Karpas-422 (cell line): Measurements from ENCODE around the gene OTOP1. TPM values are rescaled to one million over a fixed set of nuclear protein-coding genes. Genes with fewer than 3 reads are reported as not detected.
"Not testable (repeated sequence)": the region's sequence is repeated elsewhere in the genome, so short reads cannot be mapped to it uniquely, and the experiment has no call there.

Experiments
- DNase-seq: peaks from one replicate; pipeline ENCODE4 v3.0.0-alpha.2; 2015
- H2AFZ ChIP-seq: fragments of 200-600 bp; sonication (generic); 2 replicates; pipeline ENCODE4 v1.6.1; 2014; ENCODE audit warnings: antibody characterized with exemption, low read length, mixed read lengths
- H3K27ac ChIP-seq: fragments of 200-600 bp; sonication (generic); 2 replicates; pipeline ENCODE4 v1.5.1; 2014; ENCODE audit warnings: mild to moderate bottlenecking, low read length, moderate library complexity
- H3K27me3 ChIP-seq: fragments of 200-600 bp; sonication (generic); 2 replicates; pipeline ENCODE4 v1.6.1; 2014; ENCODE audit warnings: low read length, mixed read lengths
- H3K36me3 ChIP-seq: fragments of 200-600 bp; sonication (generic); 2 replicates; pipeline ENCODE4 v1.6.1; 2014; ENCODE audit warnings: low read length, mixed read lengths; ENCODE audit not compliant: insufficient read depth
- H3K4me1 ChIP-seq: fragments of 200-600 bp; sonication (generic); 2 replicates; pipeline ENCODE4 v1.6.1; 2014; ENCODE audit warnings: mild to moderate bottlenecking, low read length, mixed read lengths
- H3K4me2 ChIP-seq: fragments of 200-600 bp; sonication (generic); 2 replicates; pipeline ENCODE4 v1.6.1; 2014; ENCODE audit warnings: low read length, low read depth, mild to moderate bottlenecking; ENCODE audit not compliant: poor library complexity, severe bottlenecking
- H3K4me3 ChIP-seq: fragments of 200-600 bp; sonication (generic); 2 replicates; pipeline ENCODE4 v1.5.1; 2014; ENCODE audit warnings: mild to moderate bottlenecking, antibody characterized with exemption, low read length, mixed read lengths
- H3K79me2 ChIP-seq: fragments of 200-600 bp; sonication (generic); 2 replicates; pipeline ENCODE4 v1.6.1; 2014; ENCODE audit warnings: mild to moderate bottlenecking, low read length, mixed read lengths
- H3K9ac ChIP-seq: fragments of 200-600 bp; sonication (generic); 2 replicates; pipeline ENCODE4 v1.6.0; 2014; ENCODE audit warnings: low read length
- H3K9me2 ChIP-seq: fragments of 200-600 bp; sonication (generic), shearing (Covaris generic); replicated peaks from 2 replicates; pipeline ENCODE4 v1.6.0; 2014; ENCODE audit warnings: mild to moderate bottlenecking, low read length, moderate library complexity; ENCODE audit not compliant: insufficient read depth
- H3K9me3 ChIP-seq: fragments of 300-700, 200-600 bp; sonication (generic); 2 replicates; pipeline ENCODE4 v1.6.1; 2014; ENCODE audit warnings: low read length, mixed read lengths
- H4K20me1 ChIP-seq: fragments of 200-600 bp; sonication (generic); 2 replicates; pipeline ENCODE4 v1.6.1; 2014; ENCODE audit warnings: mild to moderate bottlenecking, antibody characterized with exemption, low read length, low read depth; ENCODE audit not compliant: insufficient read depth
- total RNA-seq: library from RNA; depleted of rRNA; stranded (reverse); fragments of >200 nt; shearing (Covaris generic); gene quantifications from 2 replicates; pipeline ENCODE4 v1.2.3, GENCODE V29; 2014; ENCODE audit warnings: low replicate concordance

OTOP1 gene
- total RNA-seq, 1 experiment from 2014 or later: not detected

- Histone ChIP-seq H2AFZ (no peak overlapping the region), H3K27ac (no peak overlapping the region)
Measured at GRCh38 chr4:4200624-4201023, 26.1 kb downstream of the OTOP1 start.

GRCh38 chr4:4195354-4195753, 31.4 kb downstream of the OTOP1 start:
- H3K36me3 ChIP-seq: no peaks in the 10 kb centered on the region
- H3K9me2 ChIP-seq: no peaks in the 10 kb centered on the region
- H3K27me3 ChIP-seq: no peaks in the 10 kb centered on the region
- H3K4me3 ChIP-seq: no peak overlapping the region
- no peak for DNase-seq
- H2AFZ ChIP-seq: no peak overlapping the region
- H3K27ac ChIP-seq: no peak overlapping the region
- no peaks in the 10 kb centered on the region for H3K4me1 ChIP-seq
- H3K9ac ChIP-seq: no peak overlapping the region
- H3K9me3 ChIP-seq: no peaks in the 10 kb centered on the region
- no peaks in the 10 kb centered on the region for H4K20me1 ChIP-seq
- no peak overlapping the region for H3K4me2 ChIP-seq
- no peaks in the 10 kb centered on the region for H3K79me2 ChIP-seq

More at GRCh38 chr4:4200624-4201023, 26.1 kb downstream of the OTOP1 start:
- Histone ChIP-seq H3K9me3 (no peaks in the 10 kb centered on the region), H3K36me3 (no peaks in the 10 kb centered on the region), H3K4me2 (no peak overlapping the region), H3K79me2 (no peaks in the 10 kb centered on the region), H3K9ac (no peak overlapping the region), H3K4me1 (no peaks in the 10 kb centered on the region), H4K20me1 (no peaks in the 10 kb centered on the region), H3K4me3 (no peak overlapping the region), H3K9me2 (no peaks in the 10 kb centered on the region), H3K27me3 (no peaks in the 10 kb centered on the region)
- no peak for DNase-seq

GRCh38 chr4:4188557-4188956, 38.2 kb downstream of the OTOP1 start:
- not testable (repeated sequence) for H3K27ac ChIP-seq, H3K36me3 ChIP-seq, DNase-seq, H3K9ac ChIP-seq, H3K9me2 ChIP-seq, H3K27me3 ChIP-seq, H3K79me2 ChIP-seq, H3K4me2 ChIP-seq, H3K9me3 ChIP-seq, H3K4me3 ChIP-seq, H3K4me1 ChIP-seq, H2AFZ ChIP-seq, H4K20me1 ChIP-seq

GRCh38 chr4:4185528-4185927, 41.2 kb downstream of the OTOP1 start:
- H3K9me2 ChIP-seq: no peaks in the 10 kb centered on the region
- H3K36me3 ChIP-seq: no peaks in the 10 kb centered on the region
- no peak overlapping the region for H2AFZ ChIP-seq
- no peak overlapping the region for H3K27ac ChIP-seq
- H3K79me2 ChIP-seq: no peaks in the 10 kb centered on the region
- H3K4me1 ChIP-seq: no peaks in the 10 kb centered on the region
- DNase-seq: no peak
- no peak overlapping the region for H3K4me2 ChIP-seq
- no peaks in the 10 kb centered on the region for H4K20me1 ChIP-seq
- H3K9me3 ChIP-seq: no peaks in the 10 kb centered on the region
- no peak overlapping the region for H3K4me3 ChIP-seq
- H3K27me3 ChIP-seq: no peaks in the 10 kb centered on the region
- no peak overlapping the region for H3K9ac ChIP-seq

GRCh38 chr4:4182835-4183568, 43.7 kb downstream of the OTOP1 start:
- no peak overlapping the region for H2AFZ ChIP-seq
- H3K9ac ChIP-seq: no peak overlapping the region
- no peaks in the 10 kb centered on the region for H3K27me3 ChIP-seq
- no peak overlapping the region for H3K27ac ChIP-seq
- no peaks in the 10 kb centered on the region for H3K79me2 ChIP-seq
- no peaks in the 10 kb centered on the region for H4K20me1 ChIP-seq
- H3K9me2 ChIP-seq: no peaks in the 10 kb centered on the region
- no peak overlapping the region for H3K4me2 ChIP-seq
- no peaks in the 10 kb centered on the region for H3K36me3 ChIP-seq
- H3K4me1 ChIP-seq: no peaks in the 10 kb centered on the region
- H3K9me3 ChIP-seq: no peaks in the 10 kb centered on the region
- peak; percentile 77 for DNase-seq
- no peak overlapping the region for H3K4me3 ChIP-seq

- H3K36me3 ChIP-seq: no peaks in the 10 kb centered on the region
- no peak for DNase-seq
- no peaks in the 10 kb centered on the region for H3K4me1 ChIP-seq
- no peaks in the 10 kb centered on the region for H3K79me2 ChIP-seq
- H2AFZ ChIP-seq: no peak overlapping the region
- no peak overlapping the region for H3K4me3 ChIP-seq
- H3K9me2 ChIP-seq: no peaks in the 10 kb centered on the region
- H3K4me2 ChIP-seq: no peak overlapping the region
- H4K20me1 ChIP-seq: no peaks in the 10 kb centered on the region
- H3K27me3 ChIP-seq: no peaks in the 10 kb centered on the region
- H3K27ac ChIP-seq: no peak overlapping the region
- no peaks in the 10 kb centered on the region for H3K9me3 ChIP-seq
- H3K9ac ChIP-seq: no peak overlapping the region
Measured at GRCh38 chr4:4170596-4171150, 56.1 kb downstream of the OTOP1 start.

- not testable (repeated sequence) for H3K4me3 ChIP-seq, H3K9me3 ChIP-seq, H3K27ac ChIP-seq, H4K20me1 ChIP-seq, H3K9me2 ChIP-seq, H3K4me2 ChIP-seq, H3K79me2 ChIP-seq, H3K27me3 ChIP-seq, H3K4me1 ChIP-seq, DNase-seq, H3K9ac ChIP-seq, H2AFZ ChIP-seq, H3K36me3 ChIP-seq
Measured at GRCh38 chr4:4167981-4168780, 58.5 kb downstream of the OTOP1 start.

- H2AFZ ChIP-seq, H3K9me3 ChIP-seq, H3K4me2 ChIP-seq, H4K20me1 ChIP-seq, H3K36me3 ChIP-seq, H3K9ac ChIP-seq, H3K9me2 ChIP-seq, H3K4me3 ChIP-seq, H3K27me3 ChIP-seq, H3K4me1 ChIP-seq, DNase-seq, H3K79me2 ChIP-seq, H3K27ac ChIP-seq: not testable (repeated sequence)
Measured at GRCh38 chr4:4166986-4167385, 59.7 kb downstream of the OTOP1 start.
